Panc1 (cell line): ENCODE data around the gene OR5B3.
"Not testable (repeated sequence)": the region's sequence is repeated elsewhere in the genome, so short reads cannot be mapped to it uniquely, and the experiment has no call there.

Source experiments
- CTCF ChIP-seq: fragments of 450-650 bp; IDR thresholded peaks from 2 replicates; pipeline ENCODE4 v1.5.1; 2017; ENCODE audit warnings: mild to moderate bottlenecking
- POLR2AphosphoS5 ChIP-seq: IDR thresholded peaks from 2 replicates; pipeline ENCODE4 v1.6.1; 2012; ENCODE audit warnings: mild to moderate bottlenecking, low read depth, low read length, moderate library complexity
- TCF7L2 ChIP-seq: IDR thresholded peaks from 2 replicates; pipeline ENCODE4 v1.6.1; 2011; ENCODE audit warnings: mild to moderate bottlenecking, low read depth, low read length, inconsistent platforms
- TF ChIP-seq, protein P1 (sequence below), 2 experiments: IDR thresholded peaks; 2 replicates each; pipeline ENCODE4 v1.6.1; 2011 to 2012; ENCODE audit warnings: low read depth in 2 of 2, control low read depth in 1 of 2, low read length in 1 of 2, mild to moderate bottlenecking in 1 of 2, moderate library complexity in 1 of 2; ENCODE audit not compliant: insufficient read depth in 1 of 2

GRCh38 chr11:58399622-58400021 lies 7.1 kb downstream of the OR5B3 start:
- TF ChIP-seq CTCF, TCF7L2, POLR2AphosphoS5: not testable (repeated sequence)
- TF ChIP-seq, protein P1, sequence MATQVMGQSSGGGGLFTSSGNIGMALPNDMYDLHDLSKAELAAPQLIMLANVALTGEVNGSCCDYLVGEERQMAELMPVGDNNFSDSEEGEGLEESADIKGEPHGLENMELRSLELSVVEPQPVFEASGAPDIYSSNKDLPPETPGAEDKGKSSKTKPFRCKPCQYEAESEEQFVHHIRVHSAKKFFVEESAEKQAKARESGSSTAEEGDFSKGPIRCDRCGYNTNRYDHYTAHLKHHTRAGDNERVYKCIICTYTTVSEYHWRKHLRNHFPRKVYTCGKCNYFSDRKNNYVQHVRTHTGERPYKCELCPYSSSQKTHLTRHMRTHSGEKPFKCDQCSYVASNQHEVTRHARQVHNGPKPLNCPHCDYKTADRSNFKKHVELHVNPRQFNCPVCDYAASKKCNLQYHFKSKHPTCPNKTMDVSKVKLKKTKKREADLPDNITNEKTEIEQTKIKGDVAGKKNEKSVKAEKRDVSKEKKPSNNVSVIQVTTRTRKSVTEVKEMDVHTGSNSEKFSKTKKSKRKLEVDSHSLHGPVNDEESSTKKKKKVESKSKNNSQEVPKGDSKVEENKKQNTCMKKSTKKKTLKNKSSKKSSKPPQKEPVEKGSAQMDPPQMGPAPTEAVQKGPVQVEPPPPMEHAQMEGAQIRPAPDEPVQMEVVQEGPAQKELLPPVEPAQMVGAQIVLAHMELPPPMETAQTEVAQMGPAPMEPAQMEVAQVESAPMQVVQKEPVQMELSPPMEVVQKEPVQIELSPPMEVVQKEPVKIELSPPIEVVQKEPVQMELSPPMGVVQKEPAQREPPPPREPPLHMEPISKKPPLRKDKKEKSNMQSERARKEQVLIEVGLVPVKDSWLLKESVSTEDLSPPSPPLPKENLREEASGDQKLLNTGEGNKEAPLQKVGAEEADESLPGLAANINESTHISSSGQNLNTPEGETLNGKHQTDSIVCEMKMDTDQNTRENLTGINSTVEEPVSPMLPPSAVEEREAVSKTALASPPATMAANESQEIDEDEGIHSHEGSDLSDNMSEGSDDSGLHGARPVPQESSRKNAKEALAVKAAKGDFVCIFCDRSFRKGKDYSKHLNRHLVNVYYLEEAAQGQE (IDR thresholded peaks at IDR 0.05; ENCODE audit: insufficient read depth in 1 of 2, low read depth in 2 of 2, low read length in 1 of 2): not testable (repeated sequence)
